IPS-NIHi7 (cell line): ENCODE measurements around the gene CACNA2D1.
"Not testable (repeated sequence)": the region's sequence is repeated elsewhere in the genome, so short reads cannot be mapped to it uniquely, and the experiment has no call there.

Experiments
- DNase-seq: peaks from one replicate; pipeline ENCODE4 v3.0.0; 2012; ENCODE audit warnings: mixed read lengths; ENCODE audit errors: extremely low spot score

CACNA2D1 gene

DNA sequence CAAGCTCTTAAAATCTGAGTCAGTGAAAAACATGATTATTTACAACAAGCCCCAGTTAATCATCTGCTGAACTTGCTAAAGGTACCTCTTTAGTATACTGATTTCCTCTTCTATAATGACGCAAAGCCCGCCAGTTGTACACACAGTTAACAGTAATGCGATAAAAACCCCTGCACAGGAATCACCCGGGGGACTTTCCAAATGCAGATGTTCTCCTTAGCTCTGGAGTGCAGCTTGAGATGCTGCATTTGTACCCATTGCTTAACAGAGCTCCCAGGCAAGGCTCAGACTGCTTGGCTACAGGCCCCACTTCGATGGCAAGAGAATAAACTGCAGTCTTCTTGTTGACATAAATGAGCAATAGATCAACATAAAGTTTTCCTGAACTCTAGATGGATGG is 394.1 kb downstream of the CACNA2D1 start:
- DNase-seq, result no peak

DNA sequence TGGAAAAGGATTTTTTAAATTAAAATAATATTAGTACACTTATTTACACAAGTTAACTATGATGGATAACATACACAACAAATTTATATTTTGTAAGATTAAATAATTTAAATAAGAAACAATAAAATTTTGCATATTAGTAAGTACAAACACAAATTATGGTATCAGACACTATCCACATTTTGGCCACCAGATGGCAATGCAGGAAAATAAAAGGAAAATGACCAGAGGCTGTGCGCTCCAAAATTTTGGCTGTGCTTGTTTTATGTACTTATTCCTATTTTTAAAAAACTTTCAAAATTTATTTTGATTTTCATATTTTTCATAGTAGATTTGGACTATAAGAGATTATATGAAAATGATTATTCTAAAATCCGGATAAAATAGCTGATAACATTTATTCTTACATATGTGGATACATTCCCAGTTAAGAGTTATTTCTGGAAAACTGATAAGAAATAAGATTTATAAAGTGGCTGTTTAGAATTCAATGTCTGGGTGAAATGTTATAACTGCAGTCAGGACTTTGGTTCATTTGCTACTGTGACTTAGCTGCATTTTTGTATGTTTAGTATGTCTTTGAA is 399.0 kb downstream of the CACNA2D1 start:
- no peak for DNase-seq

DNA sequence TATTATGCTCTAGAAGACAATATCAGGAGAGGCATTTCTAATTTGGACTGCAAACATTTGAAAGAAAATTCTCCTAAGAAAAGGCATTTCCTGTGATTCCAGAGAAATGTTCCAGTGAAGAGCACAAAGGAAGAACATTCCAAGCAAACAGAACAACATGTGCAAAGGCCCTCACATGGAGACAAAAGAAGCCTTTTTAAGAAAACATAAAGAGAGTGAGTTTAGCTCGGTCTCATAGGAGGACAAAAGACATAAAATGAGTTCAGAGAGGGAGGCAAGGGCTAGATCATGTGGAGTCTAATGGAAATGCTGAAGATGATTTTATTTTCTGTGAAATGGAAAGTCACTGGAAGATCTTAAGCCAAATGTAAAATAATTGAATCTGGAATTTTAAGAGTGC is 404.0 kb downstream of the CACNA2D1 start:
- DNase-seq, result no peak

DNA sequence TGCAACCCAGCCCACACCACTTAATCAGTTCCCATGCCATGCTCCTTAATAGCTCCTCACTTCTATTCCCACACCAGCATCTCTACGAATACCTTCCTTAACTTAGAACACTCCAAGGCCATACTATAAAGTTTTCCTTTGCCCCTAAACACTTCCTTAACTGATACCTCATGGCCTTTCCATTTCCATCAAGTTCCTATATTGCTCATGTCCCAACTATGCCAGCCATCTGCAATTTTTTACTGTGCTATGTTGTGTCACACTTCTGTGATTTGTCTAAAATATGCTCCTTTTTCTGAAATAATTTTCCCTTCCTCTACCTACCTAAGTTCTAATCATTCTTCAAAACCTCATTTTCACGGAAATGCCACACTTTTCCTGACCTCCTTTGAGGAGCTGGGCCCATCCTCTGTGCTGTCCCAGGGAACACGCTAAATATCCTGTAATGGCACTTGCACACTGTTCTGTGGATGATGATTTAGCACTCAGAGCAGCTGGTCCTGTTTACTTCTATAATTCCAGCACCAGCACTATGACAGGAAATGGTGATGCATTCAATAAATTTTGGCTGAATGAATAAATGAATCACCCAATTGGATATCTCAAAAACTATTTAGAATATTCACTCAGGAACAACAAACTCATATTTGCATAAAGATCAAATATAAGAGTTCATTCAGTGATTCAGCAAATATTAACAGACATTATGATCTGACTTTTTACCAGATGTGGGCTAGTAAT is 407.3 kb downstream of the CACNA2D1 start:
- DNase-seq, result no peak

DNA sequence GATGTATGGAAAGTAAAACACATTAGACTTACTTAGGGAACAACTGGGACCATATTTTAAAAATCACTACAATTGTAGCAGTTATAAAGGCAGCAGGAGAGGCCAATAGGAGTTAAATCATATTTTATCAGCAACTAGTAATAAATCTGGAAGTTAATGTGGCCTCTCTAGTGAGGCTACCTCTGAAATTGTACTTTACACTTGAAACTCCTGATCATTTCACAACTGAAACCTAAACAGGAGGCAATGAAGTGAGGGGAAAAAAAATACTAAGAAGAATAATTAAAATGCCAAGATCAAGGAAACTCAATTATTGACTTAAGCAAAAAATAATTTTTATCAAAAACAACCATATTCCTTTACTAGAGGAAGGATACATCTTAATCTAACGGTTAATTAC is 408.1 kb downstream of the CACNA2D1 start:
- DNase-seq, result no peak

- DNase-seq, result no peak
These were observed 410.7 kb downstream of the CACNA2D1 start for GRCh38 chr7:82032901-82033300.

GRCh38 chr7:82029236-82029913 is 414.2 kb downstream of the CACNA2D1 start:
- no peak for DNase-seq

- DNase-seq, result no peak
These were observed 415.5 kb downstream of the CACNA2D1 start for GRCh38 chr7:82028097-82028496.

- DNase-seq, result no peak
These were observed 421.9 kb downstream of the CACNA2D1 start for GRCh38 chr7:82021713-82022112.

- DNase-seq, result no peak
These were observed 422.5 kb downstream of the CACNA2D1 start for GRCh38 chr7:82021036-82021435.

DNA sequence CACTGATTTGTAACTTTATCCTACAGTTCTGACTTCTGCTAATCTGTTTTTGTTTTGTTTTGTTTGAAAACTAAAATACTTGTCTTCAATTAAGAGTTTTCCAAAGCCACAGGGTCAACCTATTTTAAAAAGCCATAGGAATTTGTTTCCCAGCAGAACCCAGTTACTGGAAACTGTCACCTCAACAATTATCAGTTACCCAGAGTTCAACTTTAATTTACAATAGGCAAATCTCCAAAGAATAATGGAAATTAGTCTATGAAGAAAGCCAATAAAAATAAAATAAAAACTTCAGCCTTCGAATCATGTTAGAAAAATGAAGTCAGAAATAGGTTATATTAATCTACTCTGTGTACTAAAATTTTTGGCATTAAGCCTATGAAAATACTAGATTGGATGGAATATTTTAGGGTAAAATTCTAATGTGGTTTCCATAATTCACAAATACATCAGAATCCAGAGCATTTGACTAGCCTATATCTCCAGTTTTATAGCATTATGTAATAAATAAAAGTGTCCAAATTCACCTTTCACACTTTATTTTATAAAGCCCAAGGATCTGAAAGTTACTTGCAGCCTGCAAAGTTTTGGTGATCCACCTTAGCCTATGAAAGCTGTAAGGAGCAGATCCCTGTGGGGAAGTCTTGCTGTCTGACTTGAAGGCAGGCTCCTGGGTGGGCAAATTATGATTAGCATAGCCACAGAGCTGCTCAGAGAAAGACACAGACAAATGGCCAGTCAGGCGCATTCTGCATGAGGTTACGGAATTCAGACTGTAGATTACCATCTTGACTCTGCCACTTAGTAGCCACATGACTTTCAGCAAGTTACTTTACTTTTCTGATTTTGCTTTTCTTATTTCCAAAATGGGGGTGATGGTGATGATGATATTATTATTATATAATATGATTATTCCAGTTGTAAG is 423.8 kb downstream of the CACNA2D1 start:
- DNase-seq, result no peak

GRCh38 chr7:82018226-82018625 is 425.4 kb downstream of the CACNA2D1 start:
- no peak for DNase-seq

- DNase-seq, result peak; percentile 13
These were observed 426.1 kb downstream of the CACNA2D1 start for GRCh38 chr7:82017334-82017943.

DNA sequence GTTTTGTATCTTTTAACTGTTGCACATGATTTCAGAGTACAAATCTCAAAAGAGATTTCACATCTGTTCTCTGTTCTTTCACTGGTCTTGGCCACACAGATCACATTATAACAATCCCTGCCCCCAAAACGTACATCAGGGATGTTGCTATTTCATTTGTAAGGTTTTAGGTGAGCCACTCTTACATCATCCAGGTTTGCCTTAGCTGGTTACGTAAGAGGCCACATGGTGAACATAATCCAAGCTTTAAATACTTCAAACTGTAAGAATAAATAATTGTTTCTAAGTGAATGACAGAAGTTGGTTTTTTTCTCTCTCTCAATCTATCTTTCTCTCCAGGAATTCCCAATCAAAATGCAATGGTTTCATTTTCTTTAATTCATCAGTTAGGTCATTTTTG is 427.8 kb downstream of the CACNA2D1 start:
- DNase-seq, result no peak

GRCh38 chr7:82014574-82014973 is 429.0 kb downstream of the CACNA2D1 start:
- DNase-seq, result not testable (repeated sequence)

- no peak for DNase-seq
These were observed 431.1 kb downstream of the CACNA2D1 start for GRCh38 chr7:82012453-82012852.

- DNase-seq, result no peak
These were observed 433.2 kb downstream of the CACNA2D1 start for GRCh38 chr7:82010416-82010815.

DNA sequence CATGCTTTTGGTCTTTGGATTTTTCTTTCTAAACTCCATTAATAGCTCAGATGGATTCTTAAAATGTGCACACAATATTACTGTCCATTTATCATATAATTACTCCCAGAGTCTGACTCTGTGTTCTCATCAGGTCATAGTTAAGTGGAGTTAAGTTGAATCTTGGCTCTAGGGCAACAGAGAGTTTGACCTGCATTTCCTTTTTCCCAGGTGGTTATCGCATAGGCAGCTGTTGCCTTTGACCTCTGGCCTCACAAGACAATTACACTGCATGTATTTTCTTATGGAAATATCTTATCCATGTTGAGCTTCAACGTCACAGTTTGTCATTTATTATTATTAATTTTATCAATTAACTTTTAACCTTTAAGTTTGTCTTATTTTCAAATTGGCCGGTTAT is 436.3 kb downstream of the CACNA2D1 start:
- no peak for DNase-seq

- no peak for DNase-seq
These were observed 438.5 kb downstream of the CACNA2D1 start for GRCh38 chr7:82005056-82005455.

- no peak for DNase-seq
These were observed 450.4 kb downstream of the CACNA2D1 start for GRCh38 chr7:81993186-81993585.

GRCh38 chr7:81990395-81990794 is 453.2 kb downstream of the CACNA2D1 start:
- DNase-seq, result no peak
